GM21381 (cell line): Measurements from ENCODE around the gene HPCAL1.
A peak's percentile ranks its signal among the peaks of the same experiment; 100 is the strongest.

Experiments
- ATAC-seq: cut with Tn5 transposase; IDR thresholded peaks from one replicate; pipeline ENCODE4 v1.9.1; 2021; ENCODE audit warnings: mild to moderate bottlenecking, moderate library complexity; ENCODE audit not compliant: unreplicated experiment

Gene HPCAL1

DNA sequence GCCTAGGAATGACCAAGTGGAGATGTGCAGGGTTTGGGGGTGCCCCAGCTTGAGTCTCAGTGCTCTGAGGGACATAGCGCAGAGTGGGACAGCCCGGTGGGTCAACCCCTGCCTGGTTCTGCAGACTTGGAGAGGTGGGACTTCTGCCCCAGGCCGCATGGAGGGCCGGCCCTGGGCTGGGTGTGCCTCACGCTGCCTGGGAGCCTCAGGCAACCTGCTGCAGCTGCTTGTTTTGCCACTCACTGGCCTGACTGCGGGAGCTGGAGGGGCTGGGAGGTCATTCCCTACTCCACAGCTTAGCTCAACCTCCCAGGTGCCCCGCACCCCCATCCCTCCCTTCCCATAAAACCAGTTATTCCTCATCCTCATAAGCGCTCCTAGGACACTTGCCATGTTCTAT is 112.3 kb downstream of the HPCAL1 start:
- no peak for ATAC-seq

DNA sequence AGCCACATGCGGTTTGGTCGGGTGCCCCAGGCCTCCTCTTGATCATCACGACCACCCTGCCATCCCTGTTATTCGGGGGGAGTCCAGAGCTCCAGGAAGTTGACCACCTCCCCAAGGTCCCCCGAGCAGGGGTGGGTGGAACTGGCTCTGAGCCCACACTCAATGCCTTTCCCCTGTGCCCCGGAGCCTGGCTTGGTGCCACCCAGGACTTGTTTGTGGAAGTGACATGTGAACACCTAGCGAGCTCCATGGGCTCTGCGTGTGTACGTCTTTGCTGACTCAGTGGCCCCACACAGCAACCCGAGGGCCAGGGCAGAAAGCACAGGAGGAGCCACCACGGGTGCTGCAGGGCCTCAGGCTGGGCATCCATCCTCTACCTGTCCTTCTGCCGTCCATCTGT is 112.9 kb downstream of the HPCAL1 start:
- no peak for ATAC-seq

DNA sequence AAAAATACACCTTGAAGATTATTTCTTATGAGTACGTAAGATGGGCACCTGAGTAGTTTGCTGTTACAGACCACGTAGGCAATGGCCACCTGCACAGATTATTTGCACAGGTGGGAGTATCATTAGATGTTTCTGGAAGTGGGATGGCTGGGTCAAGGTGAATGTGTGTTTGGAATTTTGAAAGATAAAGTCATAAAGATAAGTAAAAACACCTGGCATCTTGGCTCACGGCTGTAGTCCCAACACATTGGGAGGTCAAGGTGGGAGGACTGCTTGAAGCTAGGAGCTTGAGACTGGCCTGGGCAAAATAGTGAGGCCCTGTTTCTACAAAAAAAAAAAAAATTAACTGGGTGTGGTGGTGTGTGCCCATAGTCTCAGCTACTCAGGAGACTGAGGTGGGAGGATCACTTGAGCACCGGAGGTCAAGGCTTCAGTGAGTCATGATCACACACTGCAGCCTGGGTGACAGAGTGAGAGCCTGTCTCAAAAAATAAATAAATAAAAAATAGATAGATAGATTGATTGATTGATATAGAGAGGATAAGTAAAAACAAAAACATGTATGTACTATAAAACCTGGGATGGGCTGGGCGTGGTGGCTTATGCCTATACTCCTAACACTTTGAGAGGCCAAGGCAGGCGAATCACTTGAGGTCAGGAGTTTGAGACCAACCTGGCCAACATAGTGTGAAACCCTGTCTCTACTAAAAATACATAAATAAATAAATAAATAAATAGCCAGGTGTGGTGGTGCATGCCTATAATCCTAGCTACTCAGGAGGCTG is 115.0 kb downstream of the HPCAL1 start:
- ATAC-seq, result no peak

DNA sequence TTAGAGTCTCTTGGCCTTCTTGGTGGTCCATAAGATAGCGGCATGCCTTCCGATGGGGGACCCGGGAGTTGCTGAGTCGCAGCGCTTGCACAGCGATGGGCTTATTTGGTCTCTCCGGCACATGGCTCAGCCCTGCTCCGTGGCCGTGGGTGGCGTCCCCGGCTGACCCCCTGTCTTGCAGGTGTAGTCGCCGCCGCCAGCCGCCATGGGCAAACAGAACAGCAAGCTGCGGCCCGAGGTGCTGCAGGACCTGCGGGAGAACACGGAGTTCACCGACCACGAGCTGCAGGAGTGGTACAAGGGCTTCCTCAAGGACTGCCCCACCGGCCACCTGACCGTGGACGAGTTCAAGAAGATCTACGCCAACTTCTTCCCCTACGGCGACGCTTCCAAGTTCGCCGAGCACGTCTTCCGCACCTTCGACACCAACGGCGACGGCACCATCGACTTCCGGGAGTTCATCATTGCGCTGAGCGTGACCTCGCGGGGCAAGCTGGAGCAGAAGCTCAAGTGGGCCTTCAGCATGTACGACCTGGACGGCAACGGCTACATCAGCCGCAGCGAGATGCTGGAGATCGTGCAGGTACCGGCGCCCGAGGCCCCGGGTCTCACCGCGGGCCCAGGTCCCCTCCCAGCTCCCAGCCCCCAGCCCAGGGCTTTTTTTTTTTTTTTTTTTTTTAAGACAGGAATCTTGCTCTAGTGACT is 117.0 kb downstream of the HPCAL1 start:
- no peak for ATAC-seq

DNA sequence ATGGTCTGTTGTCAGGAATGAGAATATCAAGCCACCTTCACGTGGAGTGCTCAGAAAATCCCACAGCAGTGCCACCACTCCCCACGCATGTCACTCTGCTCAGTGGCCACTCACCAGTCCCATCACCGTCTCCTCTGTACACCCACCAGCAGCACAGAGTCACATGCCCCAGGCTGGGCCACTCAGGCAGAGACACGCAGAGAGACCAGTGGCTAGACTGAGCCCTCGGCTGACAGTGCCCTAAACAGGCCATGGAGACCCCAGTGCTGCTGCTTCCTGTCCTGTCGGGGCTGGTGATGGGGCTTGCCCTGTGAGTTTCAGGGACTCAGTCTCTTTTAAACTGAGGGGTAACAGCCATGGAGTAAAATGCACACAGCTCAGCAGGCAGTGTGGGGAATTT is 119.5 kb downstream of the HPCAL1 start:
- ATAC-seq, result no peak

DNA sequence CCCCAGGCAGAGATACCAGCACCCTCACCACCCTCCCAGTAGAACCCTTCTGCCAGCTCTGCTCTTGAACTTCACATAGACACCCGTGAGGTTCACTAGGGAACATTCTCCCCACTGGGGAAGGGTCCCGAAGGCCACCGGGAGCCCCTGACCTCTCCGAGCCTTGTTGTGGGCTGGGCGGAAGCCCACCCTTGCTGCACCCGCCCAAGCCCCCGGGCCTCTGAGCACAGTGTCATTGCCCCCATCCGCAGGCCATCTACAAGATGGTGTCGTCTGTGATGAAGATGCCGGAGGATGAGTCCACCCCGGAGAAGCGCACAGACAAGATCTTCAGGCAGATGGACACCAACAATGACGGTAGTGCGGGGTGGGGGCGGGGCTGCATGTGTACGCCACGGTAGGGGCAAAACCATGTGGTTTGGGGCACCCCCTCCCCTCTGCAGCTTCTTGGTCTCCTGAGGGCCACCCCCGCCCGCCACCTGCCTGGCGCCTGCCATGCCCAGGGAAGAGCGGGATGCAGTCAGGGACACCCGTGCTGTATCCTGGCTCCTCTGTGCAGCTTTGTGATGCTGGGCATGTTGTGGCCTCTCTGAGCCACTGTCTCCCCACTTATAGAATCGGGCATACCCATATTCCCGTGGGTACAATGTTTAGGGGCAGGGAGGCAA is 120.2 kb downstream of the HPCAL1 start:
- ATAC-seq, result no peak

DNA sequence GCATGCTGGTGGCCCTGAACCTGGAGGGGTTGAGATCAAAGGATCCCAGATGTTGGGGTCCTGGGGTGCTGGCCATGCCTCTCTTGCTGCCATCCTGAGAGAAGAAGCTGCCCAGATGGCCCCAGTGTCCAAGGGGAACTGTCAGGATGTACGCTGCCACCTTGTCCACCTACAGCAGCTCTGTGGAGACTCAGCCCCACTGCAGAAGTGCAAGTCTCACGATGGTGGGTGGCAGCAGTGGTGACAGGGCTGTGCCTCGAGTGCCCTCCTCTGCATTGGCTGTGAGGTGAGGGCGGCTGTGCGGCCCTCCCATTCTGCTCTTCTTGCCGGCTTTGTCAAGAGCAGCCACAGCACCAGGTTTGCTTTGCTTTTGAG is 120.7 kb downstream of the HPCAL1 start:
- ATAC-seq, result no peak

DNA sequence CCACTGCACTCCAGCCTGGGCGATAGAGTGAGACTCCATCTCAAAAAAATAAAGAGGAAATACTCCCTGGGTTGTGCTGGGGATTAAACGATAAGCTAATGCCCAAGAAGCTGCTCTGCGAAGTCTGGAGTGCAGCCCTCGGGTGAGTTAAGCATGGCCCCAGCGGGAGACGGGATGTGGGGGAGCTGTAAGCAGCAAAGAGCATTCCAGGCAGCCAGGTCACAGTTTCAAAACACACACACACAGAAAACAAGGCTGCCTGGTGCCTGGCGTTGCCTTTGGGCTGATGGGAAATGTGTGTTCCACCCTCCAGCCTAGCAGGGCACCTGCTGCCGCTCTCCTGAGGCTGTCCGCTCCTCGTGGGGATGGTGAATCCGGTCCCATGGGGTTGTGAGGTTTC is 121.3 kb downstream of the HPCAL1 start:
- no peak for ATAC-seq

DNA sequence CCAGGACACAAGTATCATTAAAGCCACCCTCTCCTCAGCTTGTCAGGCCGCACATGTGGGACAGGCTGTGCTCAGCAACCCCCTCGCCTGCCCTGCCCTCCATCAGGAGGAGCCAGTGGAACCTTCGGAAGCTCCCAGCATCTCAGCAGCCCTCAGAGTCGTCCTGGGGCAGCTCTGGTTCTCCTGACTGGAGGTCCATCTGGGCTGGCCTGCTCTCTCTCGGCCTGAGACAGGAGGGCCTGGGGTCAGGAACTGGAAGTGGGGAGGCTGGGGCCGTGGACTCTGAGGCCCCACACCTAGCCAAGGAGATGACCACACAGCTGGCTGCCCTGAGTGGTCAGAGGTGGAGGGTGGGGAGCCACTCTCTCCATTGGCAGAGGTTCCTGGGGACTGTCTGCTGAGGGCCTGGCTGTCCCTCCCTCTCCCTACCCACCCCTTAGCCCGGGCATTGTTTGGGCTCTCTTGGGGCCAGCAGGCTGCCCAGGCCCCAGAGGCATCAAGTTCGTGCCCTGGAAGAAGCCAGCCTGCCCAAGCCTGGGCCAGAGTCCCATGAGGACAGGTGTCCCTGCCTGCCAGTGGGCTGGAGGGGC is 122.3 kb downstream of the HPCAL1 start:
- ATAC-seq, result no peak

DNA sequence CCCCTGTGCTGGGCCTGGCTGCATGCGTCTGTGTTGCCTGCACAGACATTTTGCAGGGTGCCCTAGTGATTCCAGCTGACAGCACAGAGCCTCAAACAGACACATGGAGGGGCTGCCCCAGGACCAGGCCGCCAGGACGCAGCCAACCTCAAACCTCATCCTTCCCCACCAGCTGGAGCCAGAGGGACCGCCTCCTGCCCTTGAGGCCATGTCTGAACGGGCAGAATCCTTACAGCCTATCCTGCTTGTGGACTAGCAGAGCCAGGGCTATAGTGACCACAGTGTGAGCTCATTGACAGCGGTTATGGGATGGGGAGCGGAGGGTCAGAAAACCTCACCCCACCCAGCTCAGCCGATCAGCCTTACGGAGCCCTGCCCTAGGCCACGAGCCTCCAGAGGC is 123.0 kb downstream of the HPCAL1 start:
- ATAC-seq, result no peak

DNA sequence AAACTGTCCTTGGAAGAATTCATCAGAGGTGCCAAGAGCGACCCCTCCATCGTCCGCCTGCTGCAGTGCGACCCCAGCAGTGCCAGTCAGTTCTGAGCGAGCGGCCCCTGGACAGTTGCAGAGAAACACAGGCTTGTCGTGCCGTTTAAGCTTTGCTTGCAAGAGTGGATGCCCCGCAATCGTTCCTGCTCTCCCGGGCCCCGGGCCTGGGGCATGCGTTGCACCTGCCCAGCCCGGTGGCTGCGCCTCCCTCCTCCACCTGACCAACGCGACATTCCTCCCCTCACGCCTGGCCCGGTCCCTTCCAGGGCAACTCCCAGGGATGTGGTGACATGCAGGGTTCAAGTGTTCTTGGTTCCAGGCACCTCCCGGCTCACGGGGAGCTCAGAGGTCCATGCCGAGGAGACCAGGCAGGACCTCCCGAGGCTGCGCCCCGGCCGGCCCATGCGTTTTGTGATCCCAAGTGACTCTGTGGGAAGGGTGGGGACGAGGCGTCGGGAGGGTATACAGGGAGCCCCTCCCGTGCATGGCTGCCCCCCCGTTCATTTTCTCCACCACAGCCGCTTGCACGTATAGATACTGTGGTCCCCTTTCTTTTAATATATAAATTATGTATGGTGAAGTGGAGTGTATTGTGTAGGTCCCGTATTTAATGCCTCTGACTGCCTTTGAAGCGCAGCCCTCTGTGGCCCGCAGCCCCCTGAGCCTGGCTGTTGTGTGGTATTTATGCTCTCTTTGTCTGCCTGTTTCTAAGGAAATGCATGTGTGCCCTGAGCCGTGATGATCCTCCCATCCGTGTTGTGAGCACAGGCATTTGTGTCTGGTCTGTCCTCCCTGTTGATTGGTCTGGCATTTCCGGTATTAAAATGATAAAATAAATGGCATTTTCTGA is 124.3 kb downstream of the HPCAL1 start:
- no peak for ATAC-seq

DNA sequence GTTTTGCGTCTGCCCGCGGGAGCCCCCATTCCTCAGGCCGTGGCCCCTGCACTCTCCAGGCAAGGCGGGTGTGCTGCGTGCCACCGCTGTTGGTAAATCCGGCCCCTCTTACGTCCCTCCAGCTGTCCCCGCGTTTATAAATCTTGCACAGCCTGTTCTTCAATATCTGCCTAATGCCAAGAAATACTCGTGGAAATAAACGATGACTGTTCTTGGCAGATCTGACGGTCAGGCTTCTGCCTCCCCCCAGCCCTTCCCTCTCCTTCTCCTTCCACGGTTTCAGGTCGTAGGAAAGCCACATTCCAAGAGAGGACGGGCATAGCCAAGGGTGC is 124.9 kb downstream of the HPCAL1 start:
- ATAC-seq, result no peak

DNA sequence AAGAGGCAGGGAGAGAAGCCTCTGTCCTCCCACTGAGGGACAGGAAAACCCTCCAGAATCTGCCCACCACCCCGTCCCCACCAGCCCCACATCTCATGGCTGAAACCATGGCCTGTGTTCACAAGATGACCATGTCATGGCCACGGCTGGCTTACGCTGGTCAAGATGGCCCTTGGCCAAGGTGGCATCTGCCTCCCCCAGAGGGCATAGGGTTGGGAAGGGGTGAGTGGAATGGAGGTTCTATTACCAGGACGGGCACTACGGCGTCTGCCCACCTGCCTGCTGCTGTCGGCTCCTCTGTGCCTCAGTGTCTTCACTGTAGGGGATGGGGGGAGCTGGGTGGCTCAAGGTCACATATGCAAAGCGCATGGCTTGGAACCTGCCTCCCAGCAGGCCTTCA is 125.7 kb downstream of the HPCAL1 start:
- no peak for ATAC-seq

DNA sequence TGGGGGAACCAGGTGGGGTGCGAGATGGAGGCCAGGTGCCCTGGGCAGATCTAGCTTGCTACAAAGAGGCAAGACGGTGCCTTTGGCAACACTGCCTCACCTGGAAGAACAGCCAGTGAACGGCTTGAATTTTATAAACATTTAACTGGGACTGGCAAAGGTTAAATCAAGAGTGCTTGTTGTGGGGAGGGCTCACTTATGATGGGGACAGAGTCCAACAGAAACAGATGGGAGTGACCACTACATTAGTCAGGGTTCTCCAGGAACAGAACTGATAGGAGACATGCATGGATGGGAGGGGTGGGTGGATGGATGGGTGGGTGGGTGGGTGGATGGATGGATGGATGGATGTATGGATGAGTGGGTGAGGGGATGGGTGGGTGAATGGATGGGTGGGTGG is 126.2 kb downstream of the HPCAL1 start:
- no peak for ATAC-seq

DNA sequence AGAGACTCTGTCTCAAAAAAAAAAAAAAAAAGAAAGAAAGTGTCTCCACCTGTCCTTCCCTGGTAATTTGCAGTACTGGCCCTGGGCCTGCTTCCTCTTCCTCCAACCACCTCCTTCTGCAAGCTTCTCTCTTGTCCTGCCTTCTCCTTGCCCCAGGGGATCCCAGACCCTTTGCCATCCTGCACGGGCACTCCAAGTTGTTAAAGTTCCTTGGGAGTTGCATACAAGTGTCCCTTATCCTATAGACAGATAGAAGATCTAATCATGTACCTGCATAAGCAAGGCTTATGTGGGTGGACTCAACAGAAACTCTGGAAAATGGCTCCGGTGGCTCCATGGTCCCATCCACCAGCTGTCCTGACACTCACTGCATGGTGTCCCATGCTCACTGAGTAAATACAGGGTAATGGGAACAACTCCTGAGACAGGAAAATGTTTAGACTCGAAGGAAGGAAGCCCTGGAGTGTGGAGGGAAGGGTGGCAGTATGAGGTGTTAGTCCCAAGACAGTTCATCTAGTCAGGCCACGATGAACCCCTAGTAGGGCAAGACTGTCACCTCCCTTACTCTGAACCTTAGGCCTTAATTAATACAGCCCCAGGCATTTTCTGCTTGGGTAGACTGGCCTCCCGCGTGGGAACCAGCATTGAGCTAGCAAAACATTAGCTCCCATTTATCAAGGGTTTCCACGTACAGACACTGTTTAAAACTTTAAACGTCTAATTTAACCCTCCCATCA is 128.3 kb downstream of the HPCAL1 start:
- ATAC-seq, result no peak

DNA sequence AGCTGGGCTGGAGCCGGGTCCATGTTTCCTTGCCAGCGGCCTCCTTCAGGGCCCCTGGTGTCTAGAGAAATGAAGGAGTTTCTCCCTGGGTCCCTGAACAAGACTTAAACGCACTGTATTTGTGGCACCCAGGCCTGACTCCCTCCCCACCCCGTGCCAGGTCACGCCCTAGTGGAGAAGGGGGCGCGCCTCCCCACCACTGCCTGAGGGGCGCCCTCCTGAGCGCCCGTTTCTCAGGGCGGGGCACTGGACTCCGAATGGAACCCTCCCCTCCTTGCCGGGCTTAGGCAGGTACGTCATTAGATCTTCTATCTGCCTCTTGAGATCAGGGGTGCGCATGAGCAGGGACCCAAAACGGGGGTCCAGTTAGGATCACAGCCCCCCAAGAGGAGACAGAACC is 129.1 kb downstream of the HPCAL1 start:
- no peak for ATAC-seq

DNA sequence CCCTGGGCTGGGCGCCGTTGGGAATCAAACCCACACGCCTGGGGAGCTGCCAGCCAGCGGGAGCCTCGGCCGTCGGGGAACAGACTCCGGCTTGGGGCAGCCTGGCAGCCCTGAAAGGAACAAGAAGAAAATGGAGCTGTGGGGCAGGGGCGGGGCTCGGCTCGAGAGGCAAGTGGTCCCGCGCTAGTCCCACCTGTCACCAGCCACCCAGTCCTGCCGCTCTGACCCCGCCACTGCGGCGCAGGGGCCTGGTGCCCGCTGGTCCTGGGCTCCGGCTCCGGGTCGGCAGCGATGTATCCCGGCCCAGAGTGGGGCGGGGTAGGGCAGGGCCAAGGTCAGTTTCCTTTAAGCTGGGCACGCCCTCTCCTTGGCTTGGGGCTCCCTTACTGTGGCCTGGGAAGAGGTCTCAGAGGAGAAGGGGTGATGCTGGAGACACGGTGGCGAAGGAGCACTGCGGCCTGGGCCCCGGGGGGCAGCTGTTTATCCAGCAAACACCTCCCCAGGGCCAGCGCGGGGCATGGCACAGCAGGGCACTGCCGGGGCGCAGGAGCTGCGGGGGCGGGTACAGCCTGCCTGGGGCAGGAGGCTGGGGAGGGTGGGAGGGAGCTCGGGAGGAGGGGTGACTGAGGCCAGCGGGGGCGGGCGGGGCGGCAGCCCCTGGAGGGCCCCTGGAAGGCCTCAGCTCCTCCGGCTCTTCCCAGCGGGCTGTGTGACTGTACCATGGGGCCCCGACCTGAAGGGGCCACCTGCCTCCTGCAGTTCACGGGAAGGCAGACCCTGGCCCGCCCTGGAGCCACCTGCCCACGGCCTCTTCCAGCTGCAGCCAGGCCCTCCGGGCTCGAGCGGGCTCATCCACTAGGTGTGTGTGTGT is 129.8 kb downstream of the HPCAL1 start:
- ATAC-seq, result peak; percentile 75

DNA sequence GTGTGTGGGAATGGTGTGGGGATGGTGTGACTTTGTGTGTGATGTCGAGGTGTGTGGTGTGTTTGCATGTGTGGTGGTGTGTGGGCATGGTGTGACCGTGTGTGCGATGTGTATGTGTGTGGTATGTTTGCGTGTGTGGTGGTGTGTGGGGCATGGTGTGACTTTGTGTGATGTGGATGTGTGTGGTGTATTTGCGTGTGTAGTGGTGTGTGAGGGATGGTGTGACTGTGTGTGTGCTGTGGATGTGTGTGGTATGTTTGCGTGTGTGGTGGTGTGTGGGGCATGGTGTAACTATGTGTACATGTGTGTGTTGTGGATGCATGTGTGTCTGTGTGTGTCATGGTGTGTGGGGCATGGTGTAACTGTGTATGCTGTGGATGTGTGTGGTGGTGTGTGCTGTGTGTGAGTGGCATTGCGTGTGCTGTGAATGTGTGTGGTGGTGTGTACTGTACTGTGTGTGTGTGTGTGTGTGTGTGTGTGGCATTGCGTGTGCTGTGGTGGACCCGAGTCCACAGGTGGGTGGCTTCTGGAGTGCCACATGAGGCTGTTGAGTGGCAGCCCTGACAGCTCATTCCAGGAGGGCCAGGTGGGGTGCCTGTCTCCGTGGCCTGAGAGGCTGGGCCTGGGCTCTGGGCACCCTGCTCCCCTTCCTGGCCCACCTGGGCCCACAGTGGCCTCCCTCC is 130.7 kb downstream of the HPCAL1 start:
- ATAC-seq, result no peak
